ENCODE results near the gene SEPTIN10. TPM values are rescaled to one million over a fixed set of nuclear protein-coding genes. Genes with fewer than 3 reads are reported as not detected.

SEPTIN10 gene
- total RNA-seq, 1 experiment from 2014 or later, result 113 TPM

DNA sequence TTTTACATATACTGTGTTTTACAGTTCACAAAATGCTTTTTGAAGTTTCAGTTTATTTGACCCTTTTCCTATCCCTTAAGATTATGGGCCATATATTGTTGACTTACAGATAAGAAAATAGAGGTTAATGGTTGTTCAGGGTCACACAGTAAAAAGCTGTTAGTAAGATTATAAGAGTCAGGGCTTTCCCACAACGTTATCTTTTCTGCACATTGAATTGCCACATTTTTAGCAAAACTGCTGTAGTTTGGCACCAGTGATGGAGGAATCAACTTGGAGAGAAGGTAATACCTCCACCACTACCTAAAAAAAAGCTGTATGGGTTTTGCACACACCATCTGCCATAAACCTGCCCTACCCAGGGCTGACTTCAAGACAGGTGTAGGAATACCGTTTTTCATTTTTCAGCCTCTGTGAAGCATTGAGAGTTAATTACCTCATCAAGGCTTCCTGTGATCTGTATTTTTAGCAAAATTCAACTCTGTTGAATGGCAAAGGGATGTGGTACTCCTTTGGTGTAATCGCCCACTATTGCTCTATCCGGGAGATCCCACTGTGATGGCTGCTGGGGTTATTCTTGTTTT lies 5.4 kb upstream of the SEPTIN10 start (continued):
- no peak for TF ChIP-seq POLR2A (IDR thresholded peaks at IDR 0.05; ENCODE audit: borderline replicate concordance, extremely low read depth, insufficient read depth, insufficient read length)
- TF ChIP-seq ZNF274 (IDR thresholded peaks at IDR 0.05; ENCODE audit: low read depth, low read length), result no peak
- TF ChIP-seq CBX3 (IDR thresholded peaks at IDR 0.05; ENCODE audit: low read depth), result no peak
- no peak for TF ChIP-seq TCF7L2 (IDR thresholded peaks at IDR 0.05; ENCODE audit: borderline replicate concordance, extremely low read depth, insufficient read depth, insufficient read length)
- TF ChIP-seq, protein P1, sequence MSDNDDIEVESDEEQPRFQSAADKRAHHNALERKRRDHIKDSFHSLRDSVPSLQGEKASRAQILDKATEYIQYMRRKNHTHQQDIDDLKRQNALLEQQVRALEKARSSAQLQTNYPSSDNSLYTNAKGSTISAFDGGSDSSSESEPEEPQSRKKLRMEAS (IDR thresholded peaks at IDR 0.05), result no peak
- TF ChIP-seq, protein P2, sequence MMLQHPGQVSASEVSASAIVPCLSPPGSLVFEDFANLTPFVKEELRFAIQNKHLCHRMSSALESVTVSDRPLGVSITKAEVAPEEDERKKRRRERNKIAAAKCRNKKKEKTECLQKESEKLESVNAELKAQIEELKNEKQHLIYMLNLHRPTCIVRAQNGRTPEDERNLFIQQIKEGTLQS (IDR thresholded peaks at IDR 0.05), result no peak
- TF ChIP-seq, protein P3, sequence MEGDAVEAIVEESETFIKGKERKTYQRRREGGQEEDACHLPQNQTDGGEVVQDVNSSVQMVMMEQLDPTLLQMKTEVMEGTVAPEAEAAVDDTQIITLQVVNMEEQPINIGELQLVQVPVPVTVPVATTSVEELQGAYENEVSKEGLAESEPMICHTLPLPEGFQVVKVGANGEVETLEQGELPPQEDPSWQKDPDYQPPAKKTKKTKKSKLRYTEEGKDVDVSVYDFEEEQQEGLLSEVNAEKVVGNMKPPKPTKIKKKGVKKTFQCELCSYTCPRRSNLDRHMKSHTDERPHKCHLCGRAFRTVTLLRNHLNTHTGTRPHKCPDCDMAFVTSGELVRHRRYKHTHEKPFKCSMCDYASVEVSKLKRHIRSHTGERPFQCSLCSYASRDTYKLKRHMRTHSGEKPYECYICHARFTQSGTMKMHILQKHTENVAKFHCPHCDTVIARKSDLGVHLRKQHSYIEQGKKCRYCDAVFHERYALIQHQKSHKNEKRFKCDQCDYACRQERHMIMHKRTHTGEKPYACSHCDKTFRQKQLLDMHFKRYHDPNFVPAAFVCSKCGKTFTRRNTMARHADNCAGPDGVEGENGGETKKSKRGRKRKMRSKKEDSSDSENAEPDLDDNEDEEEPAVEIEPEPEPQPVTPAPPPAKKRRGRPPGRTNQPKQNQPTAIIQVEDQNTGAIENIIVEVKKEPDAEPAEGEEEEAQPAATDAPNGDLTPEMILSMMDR (IDR thresholded peaks at IDR 0.05 in 2 of 3, conservative IDR thresholded peaks at IDR 0.05 in 1 of 3; ENCODE audit: borderline replicate concordance in 1 of 3, insufficient read depth in 1 of 3, low read depth in 2 of 3, low read length in 2 of 3), result no peak

DNA sequence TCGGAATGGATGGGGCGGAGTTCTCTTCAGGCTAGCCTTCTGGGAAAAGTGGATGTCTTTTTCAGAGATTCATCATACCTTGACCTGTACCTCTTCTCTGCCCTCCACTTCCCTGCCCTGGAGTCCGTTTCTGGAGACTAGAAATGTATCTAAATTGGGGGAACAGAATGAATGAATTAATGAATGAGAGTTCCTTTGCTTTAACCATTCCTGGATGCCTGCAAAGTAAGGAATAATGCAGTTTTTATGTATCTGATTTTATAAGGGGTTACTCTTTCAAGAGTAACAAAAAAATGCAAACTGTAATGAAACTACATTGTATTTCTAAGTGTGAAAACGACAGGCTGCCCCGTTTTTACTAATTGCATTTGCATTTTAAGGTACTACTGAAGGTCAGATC lies 2.4 kb upstream of the SEPTIN10 start:
- peaks cover 46% of the 10 kb centered on the region for H3K79me2 ChIP-seq (ENCODE audit: insufficient read depth, low read length)
- H3K9me3 ChIP-seq (ENCODE audit: control insufficient read depth in 1 of 2, insufficient read depth in 1 of 2, low read depth in 1 of 2, low read length in 2 of 2), result no peaks in the 10 kb centered on the region
- intact Hi-C loops (cut with micrococcal nuclease), result no loop called here
- H3K36me3 ChIP-seq (ENCODE audit: control insufficient read depth in 1 of 2, insufficient read depth in 2 of 2, low read length in 2 of 2), result no peaks in the 10 kb centered on the region
- TSS peak; percentile 64 for BruUV-seq (replicated peaks)
- H4K20me1 ChIP-seq (ENCODE audit: insufficient read depth), result 0 out of 2 replicates have a peak, but pooled peaks cover 3% of the 10 kb centered on the region
- RAD21 ChIA-PET (ENCODE audit: low non-redundant PET in 1 of 2, low total read pairs in 2 of 2, uncharacterized antibody in 2 of 2, unreplicated experiment in 2 of 2), result interaction anchor here in 1 of 2 experiments (0.6 kb wide), 1 partner anchor 68 kb away, joined by 6 read pairs; no protein-coding TSS in a partner anchor
- peaks cover 15 to 33% of the 10 kb centered on the region in 2 experiments for H3K4me1 ChIP-seq (ENCODE audit: control insufficient read depth in 1 of 2, insufficient read depth in 2 of 2, low read length in 2 of 2)
- POLR2A ChIA-PET, result interaction anchor here (0.6 kb wide), 1 partner anchor 23 kb away, joined by 3 read pairs; no protein-coding TSS in a partner anchor
- ATAC-seq (no peak), DNase-seq (ENCODE audit: low read depth, low spot score) (no peak)
- no peak for TF ChIP-seq ELF1 (IDR thresholded peaks at IDR 0.05; ENCODE audit: borderline replicate concordance, low read depth)
- TF ChIP-seq, protein P4, sequence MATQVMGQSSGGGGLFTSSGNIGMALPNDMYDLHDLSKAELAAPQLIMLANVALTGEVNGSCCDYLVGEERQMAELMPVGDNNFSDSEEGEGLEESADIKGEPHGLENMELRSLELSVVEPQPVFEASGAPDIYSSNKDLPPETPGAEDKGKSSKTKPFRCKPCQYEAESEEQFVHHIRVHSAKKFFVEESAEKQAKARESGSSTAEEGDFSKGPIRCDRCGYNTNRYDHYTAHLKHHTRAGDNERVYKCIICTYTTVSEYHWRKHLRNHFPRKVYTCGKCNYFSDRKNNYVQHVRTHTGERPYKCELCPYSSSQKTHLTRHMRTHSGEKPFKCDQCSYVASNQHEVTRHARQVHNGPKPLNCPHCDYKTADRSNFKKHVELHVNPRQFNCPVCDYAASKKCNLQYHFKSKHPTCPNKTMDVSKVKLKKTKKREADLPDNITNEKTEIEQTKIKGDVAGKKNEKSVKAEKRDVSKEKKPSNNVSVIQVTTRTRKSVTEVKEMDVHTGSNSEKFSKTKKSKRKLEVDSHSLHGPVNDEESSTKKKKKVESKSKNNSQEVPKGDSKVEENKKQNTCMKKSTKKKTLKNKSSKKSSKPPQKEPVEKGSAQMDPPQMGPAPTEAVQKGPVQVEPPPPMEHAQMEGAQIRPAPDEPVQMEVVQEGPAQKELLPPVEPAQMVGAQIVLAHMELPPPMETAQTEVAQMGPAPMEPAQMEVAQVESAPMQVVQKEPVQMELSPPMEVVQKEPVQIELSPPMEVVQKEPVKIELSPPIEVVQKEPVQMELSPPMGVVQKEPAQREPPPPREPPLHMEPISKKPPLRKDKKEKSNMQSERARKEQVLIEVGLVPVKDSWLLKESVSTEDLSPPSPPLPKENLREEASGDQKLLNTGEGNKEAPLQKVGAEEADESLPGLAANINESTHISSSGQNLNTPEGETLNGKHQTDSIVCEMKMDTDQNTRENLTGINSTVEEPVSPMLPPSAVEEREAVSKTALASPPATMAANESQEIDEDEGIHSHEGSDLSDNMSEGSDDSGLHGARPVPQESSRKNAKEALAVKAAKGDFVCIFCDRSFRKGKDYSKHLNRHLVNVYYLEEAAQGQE (IDR thresholded peaks at IDR 0.05; ENCODE audit: low read depth), result no peak
- no peak for TF ChIP-seq CBX3 (IDR thresholded peaks at IDR 0.05; ENCODE audit: low read depth)
- no peak for TF ChIP-seq EGR1 (IDR thresholded peaks at IDR 0.05; ENCODE audit: low read depth)
- TF ChIP-seq, protein P2 (IDR thresholded peaks at IDR 0.05), result no peak
- no peak for TF ChIP-seq ZFX (IDR thresholded peaks at IDR 0.05)
- no peak for TF ChIP-seq YY1 (IDR thresholded peaks at IDR 0.05; ENCODE audit: extremely low read depth, insufficient replicate concordance, low read depth, low read length)
- TF ChIP-seq, protein P3 (IDR thresholded peaks at IDR 0.05 in 2 of 3, conservative IDR thresholded peaks at IDR 0.05 in 1 of 3; ENCODE audit: borderline replicate concordance in 1 of 3, insufficient read depth in 1 of 3, low read depth in 2 of 3, low read length in 2 of 3), result no peak
- peak overlapping the region; percentile 94; the same call in 1 of the 2 replicates for H3K4me2 ChIP-seq (ENCODE audit: low read length)
- no peaks in the 10 kb centered on the region for H3K27me3 ChIP-seq (ENCODE audit: insufficient read depth, low read length)
- no peak overlapping the region for H2AFZ ChIP-seq (ENCODE audit: low read depth, low read length, poor library complexity, severe bottlenecking)
- no peaks in the 10 kb centered on the region; the same call in 1 of the 2 replicates for H3K9me2 ChIP-seq (ENCODE audit: insufficient read depth)
- no peak overlapping the region for H3K27ac ChIP-seq (ENCODE audit: low read depth, low read length)
- CTCF ChIA-PET, result no interaction called here
- H3K4me3 ChIP-seq (replicated peaks in 1 of 2; ENCODE audit: low read depth in 1 of 2, low read length in 2 of 2), result no peak overlapping the region
- no peak overlapping the region for H3K9ac ChIP-seq (ENCODE audit: low read length)
